Gastrocnemius medialis (tissue), 4 donors: ENCODE measurements around the gene SLC7A14. TPM values are rescaled to one million over a fixed set of nuclear protein-coding genes. Genes with fewer than 3 reads are reported as not detected.

Source experiments
- ATAC-seq, 2 donors: fragments of 150-250 bp; one replicate each; pipeline ENCODE4 v1.9.1; 2016
- DNase-seq, 2 donors: peaks; one replicate each; pipeline ENCODE4 v3.0.0-alpha.2; 2019
- H3K27ac ChIP-seq, 4 donors: fragments of 200-600 bp; sonication (generic); 1 replicate in 1 of 4; 2 replicates in 3 of 4; pipeline ENCODE4 v1.5.1; 2016 to 2018; ENCODE audit warnings: mild to moderate bottlenecking in 2 of 4, moderate library complexity in 1 of 4
- H3K27me3 ChIP-seq, 3 donors: fragments of 200-600 bp; sonication (generic) in 2 of 3; 1 replicate in 1 of 3; 2 replicates in 2 of 3; pipeline versions ENCODE4 v1.5.1 to v1.6.0; 2016 to 2019; ENCODE audit warnings: mild to moderate bottlenecking in 1 of 3, moderate library complexity in 1 of 3
- H3K36me3 ChIP-seq, 2 donors: fragments of 200-600 bp; sonication (generic) in 1 of 2; one replicate each; pipeline ENCODE4 v1.5.1; 2017 to 2018
- H3K4me1 ChIP-seq, 2 donors: fragments of 200-600 bp; sonication (generic) in 1 of 2; one replicate each; pipeline ENCODE4 v1.5.1; 2016 to 2017; ENCODE audit warnings: mild to moderate bottlenecking in 2 of 2
- H3K4me3 ChIP-seq, 4 donors: fragments of 200-600 bp; sonication (generic) in 3 of 4; 1 replicate in 1 of 4; 2 replicates in 3 of 4; pipeline ENCODE4 v1.5.1; 2016 to 2019; ENCODE audit warnings: mild to moderate bottlenecking in 2 of 4
- H3K9me3 ChIP-seq, 3 donors: fragments of 200-600 bp; sonication (generic) in 2 of 3; 1 replicate in 1 of 3; 2 replicates in 2 of 3; pipeline ENCODE4 v1.5.1; 2016 to 2019
- CTCF ChIP-seq, 5 experiments: fragments of 450-650 bp in 3 of 5; fragments of 200-600 bp in 2 of 5; sonication (generic) in 2 of 5; IDR thresholded peaks in 4 of 5; conservative IDR thresholded peaks in 1 of 5; 1 replicate in 4 of 5; 2 replicates in 1 of 5; pipeline ENCODE4 v1.5.1; 2016 to 2019; ENCODE audit warnings: antibody characterized with exemption in 5 of 5, mild to moderate bottlenecking in 3 of 5, moderate library complexity in 3 of 5
- POLR2A ChIP-seq, 2 donors: fragments of 450-650 bp; IDR thresholded peaks; one replicate each; pipeline ENCODE4 v1.6.1; 2017; ENCODE audit warnings: antibody characterized with exemption in 2 of 2, mild to moderate bottlenecking in 2 of 2, moderate library complexity in 2 of 2
- in situ Hi-C, 4 donors: fragments of 200-750 bp; cut with MboI; loops; one replicate each; pipeline versions ENCODE4 v1.15.0 to v1.8.0; 2017; ENCODE audit warnings: low sequenced_read_pairs in 4 of 4
- intact Hi-C: fragments of 100-400 bp; cut with DNase I; formaldehyde crosslinking; loops from one replicate; pipeline ENCODE4 v1.15.1; 2023; ENCODE audit warnings: low total_unique reads
- total RNA-seq, 4 donors: library from RNA; depleted of rRNA; stranded (reverse); fragments of >200 nt; gene quantifications; one replicate each; pipeline versions ENCODE4 v1.1.0 to v1.2.3, GENCODE V29; 2016

SLC7A14 gene
- total RNA-seq, 4 donors from 2014 or later, result 0.02 TPM; not detected in 3

DNA sequence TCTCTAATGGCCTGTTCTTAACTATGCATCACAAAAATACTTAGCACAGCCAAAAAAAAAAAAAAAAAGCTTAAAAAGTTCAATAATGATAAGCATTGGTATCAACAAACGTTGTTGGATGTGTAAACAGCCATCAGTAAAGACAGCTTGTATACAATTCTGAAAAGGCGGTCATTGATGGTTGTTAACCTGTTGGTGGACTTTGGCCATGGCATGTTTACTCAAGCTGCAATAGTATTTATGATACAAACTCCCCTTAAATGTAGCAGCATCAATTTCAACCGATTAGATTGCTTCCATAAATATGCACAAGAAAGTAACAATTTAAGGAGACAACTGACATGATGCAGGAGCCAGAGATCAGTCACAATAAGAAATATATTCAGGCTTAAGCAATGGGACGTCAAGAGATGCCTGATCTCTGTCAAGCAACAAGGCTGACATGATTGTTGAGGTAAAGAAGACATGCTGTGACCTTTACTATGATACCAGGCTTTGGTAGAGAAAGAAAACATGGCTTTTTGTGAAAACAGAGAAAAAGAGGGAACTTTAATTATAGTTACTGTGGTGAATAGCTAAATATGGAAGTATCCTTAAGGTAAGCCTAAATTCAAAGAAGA is 14.2 kb upstream of the SLC7A14 start:
- ATAC-seq, result no peak
- H3K4me1 ChIP-seq, result no peaks in the 10 kb centered on the region
- no peak for DNase-seq
- H3K27ac ChIP-seq, result no peak overlapping the region
- intact Hi-C loops (no loop called here), in situ Hi-C loops (no loop called here)
- no peak overlapping the region for H3K4me3 ChIP-seq
- H3K36me3 ChIP-seq, result no peaks in the 10 kb centered on the region
- no peaks in the 10 kb centered on the region for H3K9me3 ChIP-seq
- no peaks in the 10 kb centered on the region for H3K27me3 ChIP-seq
- TF ChIP-seq CTCF (IDR thresholded peaks at IDR 0.05 in 4 of 5, conservative IDR thresholded peaks at IDR 0.05 in 1 of 5), result no peak
- TF ChIP-seq POLR2A (IDR thresholded peaks at IDR 0.05), result no peak

DNA sequence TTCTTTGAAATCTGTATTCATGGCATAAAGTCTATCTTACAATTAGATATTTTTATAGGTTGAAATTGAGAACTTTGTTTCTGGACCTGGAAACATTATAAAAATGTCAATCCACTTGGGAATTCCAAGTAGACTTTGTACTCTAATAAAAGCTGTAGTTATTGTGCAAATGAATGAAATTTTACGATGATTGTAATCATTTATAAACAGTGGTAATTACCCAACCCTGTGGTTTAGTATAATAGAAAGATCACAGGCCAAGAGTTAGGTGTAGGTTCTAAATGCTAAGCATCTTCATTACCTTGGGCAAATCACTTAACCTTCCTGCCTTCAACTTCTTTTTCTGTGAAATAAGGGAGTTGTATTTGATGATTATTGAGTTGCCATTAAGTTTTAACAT is 13.2 kb upstream of the SLC7A14 start:
- ATAC-seq (no peak), DNase-seq (no peak)
- H3K9me3 ChIP-seq, result no peaks in the 10 kb centered on the region
- intact Hi-C loops (no loop called here), in situ Hi-C loops (no loop called here)
- TF ChIP-seq CTCF (IDR thresholded peaks at IDR 0.05 in 4 of 5, conservative IDR thresholded peaks at IDR 0.05 in 1 of 5) (no peak), POLR2A (IDR thresholded peaks at IDR 0.05) (no peak)
- H3K4me3 ChIP-seq, result no peak overlapping the region
- H3K27ac ChIP-seq, result no peak overlapping the region
- H3K36me3 ChIP-seq, result no peaks in the 10 kb centered on the region
- no peaks in the 10 kb centered on the region for H3K27me3 ChIP-seq
- no peaks in the 10 kb centered on the region for H3K4me1 ChIP-seq

GRCh38 chr3:170598091-170598502 is 12.2 kb upstream of the SLC7A14 start:
- Histone ChIP-seq H3K36me3 (no peaks in the 10 kb centered on the region), H3K4me3 (no peak overlapping the region), H3K27ac (no peak overlapping the region), H3K4me1 (no peaks in the 10 kb centered on the region), H3K9me3 (no peaks in the 10 kb centered on the region), H3K27me3 (no peaks in the 10 kb centered on the region)
- DNase-seq (no peak), ATAC-seq (no peak)
- in situ Hi-C loops (no loop called here), intact Hi-C loops (no loop called here)
- no peak for TF ChIP-seq POLR2A (IDR thresholded peaks at IDR 0.05)
- no peak for TF ChIP-seq CTCF (IDR thresholded peaks at IDR 0.05 in 4 of 5, conservative IDR thresholded peaks at IDR 0.05 in 1 of 5)

DNA sequence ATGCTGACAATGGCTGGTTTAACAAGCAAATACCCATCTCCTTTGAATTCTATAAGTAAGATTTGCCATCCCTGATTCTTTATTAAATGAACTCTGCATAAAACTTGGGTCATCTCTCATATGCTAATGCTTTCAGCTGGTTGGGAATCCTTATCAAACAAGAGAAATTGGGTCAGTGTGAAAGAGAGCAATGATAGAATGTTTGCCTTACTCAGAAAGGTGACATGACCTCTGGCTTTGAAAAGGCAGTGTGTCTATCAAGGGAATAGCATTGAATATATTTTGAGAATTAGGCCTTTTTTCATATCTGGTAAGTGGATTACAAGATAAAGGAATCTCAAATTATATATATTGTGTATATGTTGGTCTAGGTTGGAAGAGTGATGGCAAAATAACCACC is 8.7 kb upstream of the SLC7A14 start:
- ATAC-seq (no peak), DNase-seq (no peak)
- H3K27ac ChIP-seq, result no peak overlapping the region
- H3K36me3 ChIP-seq, result no peaks in the 10 kb centered on the region
- TF ChIP-seq CTCF (IDR thresholded peaks at IDR 0.05 in 4 of 5, conservative IDR thresholded peaks at IDR 0.05 in 1 of 5), result no peak
- TF ChIP-seq POLR2A (IDR thresholded peaks at IDR 0.05), result no peak
- no peaks in the 10 kb centered on the region for H3K27me3 ChIP-seq
- H3K4me1 ChIP-seq, result no peaks in the 10 kb centered on the region
- no peak overlapping the region for H3K4me3 ChIP-seq
- no peaks in the 10 kb centered on the region for H3K9me3 ChIP-seq
- intact Hi-C loops (no loop called here), in situ Hi-C loops (no loop called here)

DNA sequence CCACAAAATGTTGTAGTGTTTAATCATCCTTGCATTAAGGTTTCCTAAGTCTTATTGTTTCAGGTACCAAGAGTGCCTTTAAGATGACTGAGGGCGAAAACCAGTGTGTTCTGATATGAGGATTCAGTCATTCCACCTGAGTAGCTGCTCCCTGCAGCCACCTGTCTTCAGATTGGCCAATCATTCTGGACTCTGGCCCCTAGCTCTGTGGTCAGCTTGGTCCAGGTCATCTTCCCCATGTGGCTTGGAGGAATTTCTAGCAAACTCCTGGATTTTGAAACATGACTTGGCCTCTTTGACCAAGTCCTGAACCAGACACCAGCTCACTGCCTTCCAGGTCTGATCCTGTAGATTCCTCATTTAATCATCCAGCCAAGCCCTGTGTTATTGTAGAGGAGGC is 7.8 kb upstream of the SLC7A14 start:
- TF ChIP-seq POLR2A (IDR thresholded peaks at IDR 0.05), result no peak
- TF ChIP-seq CTCF (IDR thresholded peaks at IDR 0.05 in 4 of 5, conservative IDR thresholded peaks at IDR 0.05 in 1 of 5), result no peak
- no peaks in the 10 kb centered on the region for H3K27me3 ChIP-seq
- no peaks in the 10 kb centered on the region for H3K36me3 ChIP-seq
- no peak for DNase-seq
- in situ Hi-C loops, result no loop called here
- H3K4me3 ChIP-seq, result no peak overlapping the region
- H3K9me3 ChIP-seq, result no peaks in the 10 kb centered on the region
- H3K4me1 ChIP-seq, result no peaks in the 10 kb centered on the region
- intact Hi-C loops, result no loop called here
- no peak for ATAC-seq
- no peak overlapping the region for H3K27ac ChIP-seq
